ENCODE data around the gene NLRP5.
A peak's percentile ranks its signal among the peaks of the same experiment; 100 is the strongest.
"Not testable (repeated sequence)": the region's sequence is repeated elsewhere in the genome, so short reads cannot be mapped to it uniquely, and the experiment has no call there.

Gene NLRP5

DNA sequence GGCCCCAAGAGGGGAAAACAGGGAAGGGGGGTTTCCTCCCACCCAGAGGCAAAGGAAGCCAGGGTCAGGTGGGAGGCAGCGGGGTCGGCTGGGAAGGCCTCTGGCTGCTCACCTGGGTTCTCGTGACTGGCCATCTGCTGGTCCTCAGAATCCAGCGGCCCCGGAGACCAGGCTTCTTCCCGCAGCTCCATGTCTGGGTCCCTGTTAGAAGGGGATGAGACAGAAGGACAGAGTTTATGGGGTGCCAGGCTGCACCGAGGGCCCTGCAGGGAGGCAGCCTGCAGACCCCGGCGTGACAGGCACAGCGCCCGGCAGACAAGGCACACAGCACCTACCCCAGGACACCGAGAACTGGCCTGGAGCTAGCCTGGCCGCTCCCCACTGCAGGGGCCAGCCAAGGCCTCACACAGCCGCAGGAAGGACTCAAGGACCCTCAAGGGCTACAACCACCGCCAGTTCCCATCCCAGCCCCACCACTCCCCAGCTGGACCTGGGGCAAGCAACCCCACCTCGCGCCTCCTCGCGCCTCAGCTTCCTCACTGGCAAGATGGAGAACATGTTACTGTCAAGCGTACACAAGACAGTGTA lies 116.5 kb downstream of the NLRP5 start:
- Histone ChIP-seq H3K36me3 (ENCODE audit: low read length) (no peaks in the 10 kb centered on the region), H3K9me2 (replicated peaks; ENCODE audit: insufficient read depth, low read length) (no peaks in the 10 kb centered on the region), H3K9me3 (ENCODE audit: insufficient read depth, low read length) (no peaks in the 10 kb centered on the region), H2AFZ (ENCODE audit: low read depth, low read length, severe bottlenecking) (no peak overlapping the region), H3K27ac (ENCODE audit: low read depth, low read length) (no peak overlapping the region), H3K4me3 (ENCODE audit: insufficient read depth, low read length, poor library complexity, severe bottlenecking) (no peak overlapping the region), H3K9ac (ENCODE audit: low read length) (no peak overlapping the region), H4K20me1 (ENCODE audit: low read depth, low read length) (peaks cover 6% of the 10 kb centered on the region; the same call in 1 of the 2 replicates), H3K79me2 (ENCODE audit: insufficient read depth, low read length) (peaks cover 60% of the 10 kb centered on the region), H3K27me3 (ENCODE audit: low read length) (no peaks in the 10 kb centered on the region), H3F3A (ENCODE audit: insufficient read depth) (no peaks in the 10 kb centered on the region), H3K4me2 (ENCODE audit: low read depth, low read length, poor library complexity, severe bottlenecking) (no peak overlapping the region)
- TF ChIP-seq EZH2phosphoT487 (conservative IDR thresholded peaks at IDR 0.05; ENCODE audit: low read length) (no peak), CTCF (IDR thresholded peaks at IDR 0.05; ENCODE audit: insufficient read depth, low read length, poor library complexity, severe bottlenecking) (no peak)

- Histone ChIP-seq H3K36me3 (ENCODE audit: low read length) (no peaks in the 10 kb centered on the region), H3F3A (ENCODE audit: insufficient read depth) (no peaks in the 10 kb centered on the region), H2AFZ (ENCODE audit: low read depth, low read length, severe bottlenecking) (no peak overlapping the region), H3K9ac (ENCODE audit: low read length) (no peak overlapping the region), H3K4me2 (ENCODE audit: low read depth, low read length, poor library complexity, severe bottlenecking) (no peak overlapping the region), H3K4me3 (ENCODE audit: insufficient read depth, low read length, poor library complexity, severe bottlenecking) (no peak overlapping the region), H3K9me3 (ENCODE audit: insufficient read depth, low read length) (no peaks in the 10 kb centered on the region), H3K79me2 (ENCODE audit: insufficient read depth, low read length) (peaks cover 70% of the 10 kb centered on the region), H3K27me3 (ENCODE audit: low read length) (no peaks in the 10 kb centered on the region), H3K9me2 (replicated peaks; ENCODE audit: insufficient read depth, low read length) (no peaks in the 10 kb centered on the region), H4K20me1 (ENCODE audit: low read depth, low read length) (peaks cover 6% of the 10 kb centered on the region; the same call in 1 of the 2 replicates), H3K27ac (ENCODE audit: low read depth, low read length) (no peak overlapping the region)
- TF ChIP-seq CTCF (IDR thresholded peaks at IDR 0.05; ENCODE audit: insufficient read depth, low read length, poor library complexity, severe bottlenecking): no peak
- no peak for TF ChIP-seq EZH2phosphoT487 (conservative IDR thresholded peaks at IDR 0.05; ENCODE audit: low read length)
Measured at GRCh38 chr19:56104423-56104822, 117.8 kb downstream of the NLRP5 start.

- Histone ChIP-seq H3K9me3 (ENCODE audit: insufficient read depth, low read length) (no peaks in the 10 kb centered on the region), H3K36me3 (ENCODE audit: low read length) (no peaks in the 10 kb centered on the region), H3K9ac (ENCODE audit: low read length) (no peak overlapping the region), H3F3A (ENCODE audit: insufficient read depth) (no peaks in the 10 kb centered on the region), H3K79me2 (ENCODE audit: insufficient read depth, low read length) (peaks cover 77% of the 10 kb centered on the region), H4K20me1 (ENCODE audit: low read depth, low read length) (peaks cover 6% of the 10 kb centered on the region; the same call in 1 of the 2 replicates), H3K27ac (ENCODE audit: low read depth, low read length) (no peak overlapping the region; the same call in 1 of the 2 replicates), H3K4me3 (ENCODE audit: insufficient read depth, low read length, poor library complexity, severe bottlenecking) (no peak overlapping the region), H3K4me2 (ENCODE audit: low read depth, low read length, poor library complexity, severe bottlenecking) (no peak overlapping the region), H2AFZ (ENCODE audit: low read depth, low read length, severe bottlenecking) (no peak overlapping the region), H3K9me2 (replicated peaks; ENCODE audit: insufficient read depth, low read length) (no peaks in the 10 kb centered on the region), H3K27me3 (ENCODE audit: low read length) (no peaks in the 10 kb centered on the region)
- TF ChIP-seq EZH2phosphoT487 (conservative IDR thresholded peaks at IDR 0.05; ENCODE audit: low read length) (no peak), CTCF (IDR thresholded peaks at IDR 0.05; ENCODE audit: insufficient read depth, low read length, poor library complexity, severe bottlenecking) (peak; percentile 46)
Measured at GRCh38 chr19:56105090-56105701, 118.6 kb downstream of the NLRP5 start.

- not testable (repeated sequence) for H4K20me1 ChIP-seq (ENCODE audit: low read depth, low read length); H3F3A ChIP-seq (ENCODE audit: insufficient read depth); H3K27me3 ChIP-seq (ENCODE audit: low read length); H2AFZ ChIP-seq (ENCODE audit: low read depth, low read length, severe bottlenecking); H3K4me3 ChIP-seq (ENCODE audit: insufficient read depth, low read length, poor library complexity, severe bottlenecking); H3K27ac ChIP-seq (ENCODE audit: low read depth, low read length); H3K36me3 ChIP-seq (ENCODE audit: low read length); H3K4me2 ChIP-seq (ENCODE audit: low read depth, low read length, poor library complexity, severe bottlenecking); H3K9me3 ChIP-seq (ENCODE audit: insufficient read depth, low read length); H3K9ac ChIP-seq (ENCODE audit: low read length); H3K9me2 ChIP-seq (replicated peaks; ENCODE audit: insufficient read depth, low read length)
- H3K79me2 ChIP-seq (ENCODE audit: insufficient read depth, low read length): peaks cover 84% of the 10 kb centered on the region
Measured at GRCh38 chr19:56105831-56106396, 119.3 kb downstream of the NLRP5 start.

All from SU-DHL-6 (cell line).